Lower lobe of right lung (tissue), 2 donors: ENCODE data around the gene CCDC18. TPM values are rescaled to one million over a fixed set of nuclear protein-coding genes. Genes with fewer than 3 reads are reported as not detected.

Experiments used
- ATAC-seq, 2 donors: fragments of 200-7000 bp; cut with Tn5 transposase; one replicate each; pipeline ENCODE4 v1.9.1; 2020 to 2022; ENCODE audit warnings: mild to moderate bottlenecking in 2 of 2, moderate library complexity in 2 of 2
- DNase-seq: peaks from one replicate; pipeline ENCODE4 v3.0.0-alpha.2; 2020
- H3K27ac ChIP-seq: fragments of 200-600 bp; one replicate; pipeline ENCODE4 v1.8.0; 2022
- H3K27me3 ChIP-seq: fragments of 200-600 bp; one replicate; pipeline ENCODE4 v1.8.0; 2022; ENCODE audit warnings: low read depth
- H3K36me3 ChIP-seq: fragments of 200-600 bp; one replicate; pipeline ENCODE4 v1.8.0; 2022; ENCODE audit warnings: mild to moderate bottlenecking
- H3K4me1 ChIP-seq: fragments of 200-600 bp; one replicate; pipeline ENCODE4 v1.8.0; 2022
- H3K4me3 ChIP-seq: fragments of 200-600 bp; one replicate; pipeline ENCODE4 v1.8.0; 2022; ENCODE audit warnings: mild to moderate bottlenecking
- H3K9me3 ChIP-seq: fragments of 200-600 bp; one replicate; pipeline ENCODE4 v1.8.0; 2022
- CTCF ChIP-seq: fragments of 200-600 bp; IDR thresholded peaks from one replicate; pipeline ENCODE4 v1.8.0; 2022; ENCODE audit warnings: antibody characterized with exemption, mild to moderate bottlenecking
- intact Hi-C: fragments of 100-400 bp; cut with DNase I; formaldehyde crosslinking; loops from one replicate; pipeline ENCODE4 v1.11.0; 2022
- total RNA-seq: library from RNA; stranded (reverse); fragmentation: NEBNext Ultra II Directional; extraction: Animal tissue kit (Norgen Biotek cat#: 25700); gene quantifications from one replicate; pipeline ENCODE4 v1.2.1, GENCODE V29; 2021
- donor health status: DM: no; HTN: yes; CAD: no; lungs with severe emphysema.

CCDC18 gene
- total RNA-seq, 1 donor from 2014 or later, result 6.7 TPM

- no peak for TF ChIP-seq CTCF
- DNase-seq (no peak), ATAC-seq (no peak)
- H3K27ac ChIP-seq, result no peak overlapping the region
- H3K4me1 ChIP-seq, result no peaks in the 10 kb centered on the region
- H3K4me3 ChIP-seq, result no peak overlapping the region
- no peaks in the 10 kb centered on the region for H3K36me3 ChIP-seq
- intact Hi-C loops, result no loop called here
- no peaks in the 10 kb centered on the region for H3K27me3 ChIP-seq
- no peaks in the 10 kb centered on the region for H3K9me3 ChIP-seq
Measured at GRCh38 chr1:93283496-93283895, 103.0 kb downstream of the CCDC18 start.

GRCh38 chr1:93288558-93288957 is 108.0 kb downstream of the CCDC18 start:
- Histone ChIP-seq H3K36me3 (no peaks in the 10 kb centered on the region), H3K4me3 (no peak overlapping the region), H3K27ac (no peak overlapping the region), H3K4me1 (no peaks in the 10 kb centered on the region), H3K9me3 (no peaks in the 10 kb centered on the region), H3K27me3 (no peaks in the 10 kb centered on the region)
- no peak for TF ChIP-seq CTCF
- intact Hi-C loops, result no loop called here
- no peak for DNase-seq
- no peak for ATAC-seq

GRCh38 chr1:93296555-93297154 is 116.1 kb downstream of the CCDC18 start:
- ATAC-seq (no peak), DNase-seq (no peak)
- no peak overlapping the region for H3K4me3 ChIP-seq
- intact Hi-C loops, result no loop called here
- no peak overlapping the region for H3K27ac ChIP-seq
- H3K4me1 ChIP-seq, result no peaks in the 10 kb centered on the region
- H3K9me3 ChIP-seq, result no peaks in the 10 kb centered on the region
- H3K27me3 ChIP-seq, result no peaks in the 10 kb centered on the region
- H3K36me3 ChIP-seq, result no peaks in the 10 kb centered on the region
- no peak for TF ChIP-seq CTCF

GRCh38 chr1:93301131-93301530 is 120.6 kb downstream of the CCDC18 start:
- DNase-seq (no peak), ATAC-seq (no peak)
- Histone ChIP-seq H3K4me1 (no peaks in the 10 kb centered on the region), H3K27ac (no peak overlapping the region), H3K36me3 (no peaks in the 10 kb centered on the region), H3K4me3 (no peak overlapping the region), H3K9me3 (no peaks in the 10 kb centered on the region), H3K27me3 (no peaks in the 10 kb centered on the region)
- intact Hi-C loops, result no loop called here
- TF ChIP-seq CTCF, result no peak

GRCh38 chr1:93302078-93302477 is 121.6 kb downstream of the CCDC18 start:
- Histone ChIP-seq H3K9me3 (no peaks in the 10 kb centered on the region), H3K4me1 (no peaks in the 10 kb centered on the region), H3K27me3 (no peaks in the 10 kb centered on the region), H3K4me3 (no peak overlapping the region), H3K27ac (no peak overlapping the region), H3K36me3 (no peaks in the 10 kb centered on the region)
- ATAC-seq (no peak), DNase-seq (no peak)
- intact Hi-C loops, result no loop called here
- TF ChIP-seq CTCF, result no peak

- DNase-seq (no peak), ATAC-seq (peak; percentile 80 to 83)
- no peaks in the 10 kb centered on the region for H3K9me3 ChIP-seq
- intact Hi-C loops, result no loop called here
- peaks cover 4% of the 10 kb centered on the region for H3K36me3 ChIP-seq
- H3K4me1 ChIP-seq, result no peaks in the 10 kb centered on the region
- H3K27me3 ChIP-seq, result no peaks in the 10 kb centered on the region
- no peak overlapping the region for H3K4me3 ChIP-seq
- H3K27ac ChIP-seq, result no peak overlapping the region
- TF ChIP-seq CTCF, result peak; percentile 94
Measured at GRCh38 chr1:93304716-93305138, 124.2 kb downstream of the CCDC18 start.
